ENCODE measurements around the gene NFATC2. TPM values are rescaled to one million over a fixed set of nuclear protein-coding genes. Genes with fewer than 3 reads are reported as not detected.

NFATC2 gene
- total RNA-seq, 1 experiment from 2014 or later: 5.0 TPM

DNA sequence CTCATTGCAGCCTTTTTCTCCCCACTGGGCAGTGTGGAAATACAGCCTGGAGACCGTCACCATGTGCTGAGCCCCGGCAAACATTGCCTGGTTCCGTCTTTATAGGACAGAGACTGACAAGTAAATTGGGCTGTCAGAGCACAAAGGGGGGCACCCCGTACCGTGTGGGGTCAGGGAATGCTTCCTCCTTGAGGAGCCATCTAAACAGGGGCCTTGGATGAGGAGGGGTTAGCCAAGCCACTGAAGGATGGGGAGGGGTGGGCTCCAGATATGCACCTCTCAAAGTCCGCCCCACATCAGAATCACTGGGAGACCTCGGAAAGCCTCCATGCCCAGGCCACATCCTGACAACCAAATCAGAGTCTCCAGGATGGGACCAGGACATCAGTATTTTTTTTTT lies 73.9 kb downstream of the NFATC2 start:
- Histone ChIP-seq H3K4me3 (replicated peaks in 1 of 2; ENCODE audit: low read depth in 1 of 2, low read length in 2 of 2) (no peak overlapping the region), H3K36me3 (ENCODE audit: control insufficient read depth in 1 of 2, insufficient read depth in 2 of 2, low read length in 2 of 2) (no peaks in the 10 kb centered on the region), H3K9me3 (ENCODE audit: control insufficient read depth in 1 of 2, insufficient read depth in 1 of 2, low read depth in 1 of 2, low read length in 2 of 2) (no peaks in the 10 kb centered on the region), H3K79me2 (ENCODE audit: insufficient read depth, low read length) (no peaks in the 10 kb centered on the region), H3K4me1 (ENCODE audit: control insufficient read depth in 1 of 2, insufficient read depth in 2 of 2, low read length in 2 of 2) (no peaks in the 10 kb centered on the region), H3K9ac (ENCODE audit: low read length) (no peak overlapping the region), H3K4me2 (ENCODE audit: low read length) (no peak overlapping the region), H3K27ac (ENCODE audit: low read depth, low read length) (no peak overlapping the region), H2AFZ (ENCODE audit: low read depth, low read length, poor library complexity, severe bottlenecking) (no peak overlapping the region), H4K20me1 (ENCODE audit: insufficient read depth) (no peaks in the 10 kb centered on the region), H3K27me3 (ENCODE audit: insufficient read depth, low read length) (no peaks in the 10 kb centered on the region), H3K9me2 (ENCODE audit: insufficient read depth) (no peaks in the 10 kb centered on the region)
- DNase-seq (ENCODE audit: low read depth, low spot score) (no peak), ATAC-seq (no peak)
- RAD21 ChIA-PET (ENCODE audit: low non-redundant PET in 1 of 2, low total read pairs in 2 of 2, uncharacterized antibody in 2 of 2, unreplicated experiment in 2 of 2): no interaction called here
- POLR2A ChIA-PET: no interaction called here
- no peak for TF ChIP-seq YY1 (IDR thresholded peaks at IDR 0.05; ENCODE audit: extremely low read depth, insufficient replicate concordance, low read depth, low read length)
- TF ChIP-seq, protein P1, sequence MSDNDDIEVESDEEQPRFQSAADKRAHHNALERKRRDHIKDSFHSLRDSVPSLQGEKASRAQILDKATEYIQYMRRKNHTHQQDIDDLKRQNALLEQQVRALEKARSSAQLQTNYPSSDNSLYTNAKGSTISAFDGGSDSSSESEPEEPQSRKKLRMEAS (IDR thresholded peaks at IDR 0.05): no peak
- TF ChIP-seq, protein P2, sequence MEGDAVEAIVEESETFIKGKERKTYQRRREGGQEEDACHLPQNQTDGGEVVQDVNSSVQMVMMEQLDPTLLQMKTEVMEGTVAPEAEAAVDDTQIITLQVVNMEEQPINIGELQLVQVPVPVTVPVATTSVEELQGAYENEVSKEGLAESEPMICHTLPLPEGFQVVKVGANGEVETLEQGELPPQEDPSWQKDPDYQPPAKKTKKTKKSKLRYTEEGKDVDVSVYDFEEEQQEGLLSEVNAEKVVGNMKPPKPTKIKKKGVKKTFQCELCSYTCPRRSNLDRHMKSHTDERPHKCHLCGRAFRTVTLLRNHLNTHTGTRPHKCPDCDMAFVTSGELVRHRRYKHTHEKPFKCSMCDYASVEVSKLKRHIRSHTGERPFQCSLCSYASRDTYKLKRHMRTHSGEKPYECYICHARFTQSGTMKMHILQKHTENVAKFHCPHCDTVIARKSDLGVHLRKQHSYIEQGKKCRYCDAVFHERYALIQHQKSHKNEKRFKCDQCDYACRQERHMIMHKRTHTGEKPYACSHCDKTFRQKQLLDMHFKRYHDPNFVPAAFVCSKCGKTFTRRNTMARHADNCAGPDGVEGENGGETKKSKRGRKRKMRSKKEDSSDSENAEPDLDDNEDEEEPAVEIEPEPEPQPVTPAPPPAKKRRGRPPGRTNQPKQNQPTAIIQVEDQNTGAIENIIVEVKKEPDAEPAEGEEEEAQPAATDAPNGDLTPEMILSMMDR (IDR thresholded peaks at IDR 0.05 in 2 of 3, conservative IDR thresholded peaks at IDR 0.05 in 1 of 3; ENCODE audit: borderline replicate concordance in 1 of 3, insufficient read depth in 1 of 3, low read depth in 2 of 3, low read length in 2 of 3): no peak
- no peak for TF ChIP-seq ATF3 (IDR thresholded peaks at IDR 0.05)
- TF ChIP-seq CEBPB (IDR thresholded peaks at IDR 0.05; ENCODE audit: low read depth): no peak
- no peak for TF ChIP-seq RAD21 (IDR thresholded peaks at IDR 0.05; ENCODE audit: low read depth)
- no peak for TF ChIP-seq ZFX (IDR thresholded peaks at IDR 0.05)
- no peak for TF ChIP-seq REST (IDR thresholded peaks at IDR 0.05; ENCODE audit: low read depth)
- TF ChIP-seq JUND (IDR thresholded peaks at IDR 0.05): no peak
- no peak for TF ChIP-seq SRF (IDR thresholded peaks at IDR 0.05; ENCODE audit: low read depth)
- TF ChIP-seq FOSL1 (IDR thresholded peaks at IDR 0.05; ENCODE audit: low read depth): no peak
- no peak for TF ChIP-seq POLR2AphosphoS5 (IDR thresholded peaks at IDR 0.05; ENCODE audit: low read depth, low read length)
- no peak for TF ChIP-seq POLR2A (IDR thresholded peaks at IDR 0.05; ENCODE audit: borderline replicate concordance, extremely low read depth, insufficient read depth, insufficient read length)
- TF ChIP-seq SIN3A (IDR thresholded peaks at IDR 0.05; ENCODE audit: low read depth): no peak
- TF ChIP-seq ZNF274 (IDR thresholded peaks at IDR 0.05; ENCODE audit: low read depth, low read length): no peak
- TF ChIP-seq EGR1 (IDR thresholded peaks at IDR 0.05; ENCODE audit: low read depth): no peak
- CTCF ChIA-PET: no interaction called here
- no TSS peak for BruUV-seq (replicated peaks)
- intact Hi-C loops (cut with micrococcal nuclease): no loop called here

All from HCT116 (cell line).